ENCODE data around the gene WDR27. TPM values are rescaled to one million over a fixed set of nuclear protein-coding genes. Genes with fewer than 3 reads are reported as not detected.

WDR27 gene
- polyA plus RNA-seq, 3 donors, result 0.95 to 20.5 (median 2.0) TPM

GRCh38 chr6:169534039-169534421 lies 167.8 kb downstream of the WDR27 start:
- TF ChIP-seq CTCF (IDR thresholded peaks at IDR 0.05), result no peak
- no peak for DNase-seq
- WGBS (ENCODE audit: insufficient coverage), result 100% methylated on average over 2 of the region's 3 CpGs

DNA sequence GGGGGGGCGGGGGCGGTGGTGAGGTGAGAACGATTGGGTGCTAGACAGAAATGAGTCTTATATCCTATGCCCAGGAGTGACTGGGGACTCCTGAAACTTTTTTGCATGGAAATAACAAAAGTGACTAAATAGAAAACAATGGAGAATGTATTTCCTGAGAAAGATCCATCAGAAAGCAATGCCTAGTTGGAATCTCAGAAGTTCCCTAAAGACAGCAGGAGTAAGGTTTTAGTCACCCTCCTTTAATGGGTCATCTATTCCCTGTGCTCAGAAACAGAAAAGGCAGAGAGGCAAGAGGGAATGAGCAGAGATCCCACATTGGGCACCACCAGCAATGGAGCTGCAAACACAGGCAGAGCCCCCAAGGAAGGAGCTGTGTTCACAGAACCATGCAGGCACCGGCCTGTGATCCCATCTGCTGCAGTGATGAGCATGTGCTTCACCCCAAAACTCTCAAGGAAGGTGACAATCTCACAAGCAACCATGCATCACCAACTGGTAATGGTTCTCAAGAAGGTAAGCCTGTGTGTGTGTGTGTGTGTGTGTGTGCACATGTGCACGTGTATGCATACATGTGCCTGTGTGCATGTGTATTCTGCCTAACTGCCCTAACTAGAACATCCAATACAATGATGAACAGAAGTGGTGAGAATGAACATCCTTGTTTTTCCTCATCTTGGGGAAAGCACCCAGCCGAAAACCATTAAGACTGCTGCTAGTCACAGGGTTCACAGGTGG lies 168.4 kb downstream of the WDR27 start:
- H3K4me3 ChIP-seq (replicated peaks in 1 of 3; ENCODE audit: low read depth in 2 of 3, low read length in 3 of 3), result no peak overlapping the region
- H3K36me3 Mint-ChIP-seq, result no peaks in the 10 kb centered on the region
- no peaks in the 10 kb centered on the region for H4K20me1 ChIP-seq (ENCODE audit: insufficient read depth, low read length)
- intact Hi-C loops (cut with micrococcal nuclease), result no loop called here
- H3K27me3 Mint-ChIP-seq (ENCODE audit: low read depth in 3 of 3), result peaks cover 0 to 2% (median 0%) of the 10 kb centered on the region in 3 donors
- no peak overlapping the region for H3K27ac ChIP-seq (ENCODE audit: low read depth in 1 of 2, low read length in 2 of 2)
- no peak overlapping the region for H2AFZ ChIP-seq (ENCODE audit: insufficient read depth, low read depth, low read length, poor library complexity, severe bottlenecking)
- no peak for TF ChIP-seq CTCF (IDR thresholded peaks at IDR 0.05)
- H3K4me2 ChIP-seq (replicated peaks; ENCODE audit: extremely low read depth, low read length, poor library complexity, severe bottlenecking), result no peak overlapping the region
- H3K4me1 ChIP-seq (ENCODE audit: control insufficient read depth in 1 of 2, insufficient read depth in 2 of 2, low read length in 2 of 2), result no peaks in the 10 kb centered on the region
- H3K27ac Mint-ChIP-seq, result peak overlapping the region in 1 of 7 donors; percentile 44
- no peaks in the 10 kb centered on the region for H3K36me3 ChIP-seq (replicated peaks in 1 of 2; ENCODE audit: control insufficient read depth in 1 of 2, insufficient read depth in 2 of 2, low read length in 2 of 2)
- WGBS (ENCODE audit: insufficient coverage), result 92% methylated on average over 2 of the region's 6 CpGs
- H3K79me2 ChIP-seq (ENCODE audit: insufficient read depth, low read length), result no peaks in the 10 kb centered on the region
- peaks cover 7 to 26% (median 16%) of the 10 kb centered on the region in 7 donors for H3K9me3 Mint-ChIP-seq
- no peaks in the 10 kb centered on the region for H3K27me3 ChIP-seq (ENCODE audit: control insufficient read depth in 2 of 2, insufficient read depth in 2 of 2, low read length in 2 of 2)
- DNase-seq, result no peak
- H3K9me3 ChIP-seq (replicated peaks in 1 of 2; ENCODE audit: control insufficient read depth in 1 of 2, insufficient read depth in 1 of 2, low read length in 2 of 2), result peaks cover 9 to 11% of the 10 kb centered on the region in 2 donors
- no peak overlapping the region for H3K9ac ChIP-seq (ENCODE audit: insufficient read depth, low read length, poor library complexity, severe bottlenecking)
- no peak overlapping the region for H3K4me3 Mint-ChIP-seq
- H3K4me1 Mint-ChIP-seq, result no peaks in the 10 kb centered on the region

More at GRCh38 chr6:169534039-169534421, 167.8 kb downstream of the WDR27 start:
- Histone ChIP-seq H3K27me3 (ENCODE audit: control insufficient read depth in 2 of 2, insufficient read depth in 2 of 2, low read length in 2 of 2) (no peaks in the 10 kb centered on the region), H3K36me3 (replicated peaks in 1 of 2; ENCODE audit: control insufficient read depth in 1 of 2, insufficient read depth in 2 of 2, low read length in 2 of 2) (no peaks in the 10 kb centered on the region), H3K4me2 (replicated peaks; ENCODE audit: extremely low read depth, low read length, poor library complexity, severe bottlenecking) (no peak overlapping the region), H4K20me1 (ENCODE audit: insufficient read depth, low read length) (no peaks in the 10 kb centered on the region), H3K9me3 (replicated peaks in 1 of 2; ENCODE audit: control insufficient read depth in 1 of 2, insufficient read depth in 1 of 2, low read length in 2 of 2) (peaks cover 9 to 11% of the 10 kb centered on the region in 2 donors), H3K79me2 (ENCODE audit: insufficient read depth, low read length) (no peaks in the 10 kb centered on the region), H3K4me1 (ENCODE audit: control insufficient read depth in 1 of 2, insufficient read depth in 2 of 2, low read length in 2 of 2) (no peaks in the 10 kb centered on the region), H3K27ac (ENCODE audit: low read depth in 1 of 2, low read length in 2 of 2) (no peak overlapping the region), H3K9ac (ENCODE audit: insufficient read depth, low read length, poor library complexity, severe bottlenecking) (no peak overlapping the region), H3K4me3 (replicated peaks in 1 of 3; ENCODE audit: low read depth in 2 of 3, low read length in 3 of 3) (no peak overlapping the region), H2AFZ (ENCODE audit: insufficient read depth, low read depth, low read length, poor library complexity, severe bottlenecking) (no peak overlapping the region)
- no peak overlapping the region for H3K27ac Mint-ChIP-seq
- no peak overlapping the region for H3K4me3 Mint-ChIP-seq
- peaks cover 0 to 2% (median 0%) of the 10 kb centered on the region in 3 donors for H3K27me3 Mint-ChIP-seq (ENCODE audit: low read depth in 3 of 3)
- intact Hi-C loops (cut with micrococcal nuclease), result no loop called here
- H3K4me1 Mint-ChIP-seq, result no peaks in the 10 kb centered on the region
- H3K36me3 Mint-ChIP-seq, result no peaks in the 10 kb centered on the region
- peaks cover 8 to 27% (median 16%) of the 10 kb centered on the region in 7 donors for H3K9me3 Mint-ChIP-seq

All from CD14-positive monocyte (primary cell).